Bronchial epithelial cell (primary cell): ENCODE results near the gene MYO1E. TPM values are rescaled to one million over a fixed set of nuclear protein-coding genes. Genes with fewer than 3 reads are reported as not detected.
"Not testable (repeated sequence)": the region's sequence is repeated elsewhere in the genome, so short reads cannot be mapped to it uniquely, and the experiment has no call there.

Experiments
- DNase-seq: peaks from one replicate; pipeline ENCODE4 v3.0.0-alpha.2; 2010; ENCODE audit warnings: low read depth
- FAIRE-seq: peaks from 2 replicates; lab custom pipeline; 2011; peaks lifted over from hg19 to GRCh38; lab: Jason Lieb, UNC
- H3K27me3 ChIP-seq: 2 replicates; pipeline ENCODE4 v1.5.1; 2011; ENCODE audit warnings: low read length; ENCODE audit not compliant: control insufficient read depth, insufficient read depth
- H3K36me3 ChIP-seq: 2 replicates; pipeline ENCODE4 v1.5.1; 2011; ENCODE audit warnings: low read length; ENCODE audit not compliant: control insufficient read depth, insufficient read depth
- H3K4me3 ChIP-seq: 2 replicates; pipeline ENCODE4 v1.5.1; 2011; ENCODE audit warnings: mild to moderate bottlenecking, low read depth, low read length, control low read depth
- CTCF ChIP-seq: IDR thresholded peaks from 2 replicates; pipeline ENCODE4 v1.5.1; 2011; ENCODE audit warnings: mild to moderate bottlenecking, moderate library complexity, low read length, control low read depth, inconsistent platforms; ENCODE audit not compliant: insufficient read depth, severe bottlenecking
- total RNA-seq: library from RNA; depleted of rRNA; stranded (reverse); fragments of >200 nt; gene quantifications from 2 replicates; pipeline ENCODE4 v1.2.1, GENCODE V29; 2014

MYO1E gene
- total RNA-seq, 1 donor from 2014 or later, result 71.9 TPM

- no peak overlapping the region for H3K4me3 ChIP-seq
- DNase-seq (no peak), FAIRE-seq (no peak)
- no peaks in the 10 kb centered on the region for H3K36me3 ChIP-seq
- no peaks in the 10 kb centered on the region for H3K27me3 ChIP-seq
- no peak for TF ChIP-seq CTCF
Measured at GRCh38 chr15:59401824-59402569, 29.3 kb upstream of the MYO1E start.

DNA sequence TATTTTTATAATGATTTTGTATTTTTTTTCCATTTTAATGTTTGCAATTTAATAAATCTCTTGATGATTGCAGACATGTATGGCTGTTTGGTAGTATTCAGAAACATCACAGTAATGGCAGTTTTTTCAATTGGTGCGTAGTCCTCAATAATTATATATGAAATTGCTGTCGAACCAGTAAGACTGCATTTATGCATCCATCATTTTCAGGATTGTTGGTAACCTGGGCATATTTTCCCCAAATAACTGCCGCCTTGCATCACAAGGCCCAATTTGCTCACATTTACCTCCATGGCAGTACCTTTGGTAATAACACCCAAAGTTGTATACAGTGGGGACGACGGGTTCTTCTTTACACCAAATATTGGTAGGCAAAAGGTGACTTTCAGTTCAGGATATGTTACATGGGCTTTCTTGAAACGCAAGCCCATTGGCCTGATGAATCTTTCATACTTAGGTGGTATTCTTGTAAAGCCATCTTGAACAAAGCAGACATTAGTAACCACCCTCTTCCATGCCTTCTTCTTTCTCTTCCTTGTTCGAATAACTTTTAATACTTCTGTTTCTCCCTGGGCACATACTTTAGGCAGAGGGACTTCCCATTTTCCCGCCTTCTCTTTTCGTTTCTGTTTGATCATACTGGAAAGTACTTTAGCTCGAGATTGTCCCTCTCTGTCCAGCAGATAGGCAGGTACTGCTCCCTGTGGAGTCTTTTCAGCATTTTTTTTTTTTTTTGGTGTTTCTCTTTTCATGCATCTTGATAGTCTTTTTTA is 28.6 kb upstream of the MYO1E start:
- DNase-seq, FAIRE-seq, H3K27me3 ChIP-seq, H3K36me3 ChIP-seq, H3K4me3 ChIP-seq: not testable (repeated sequence)

DNA sequence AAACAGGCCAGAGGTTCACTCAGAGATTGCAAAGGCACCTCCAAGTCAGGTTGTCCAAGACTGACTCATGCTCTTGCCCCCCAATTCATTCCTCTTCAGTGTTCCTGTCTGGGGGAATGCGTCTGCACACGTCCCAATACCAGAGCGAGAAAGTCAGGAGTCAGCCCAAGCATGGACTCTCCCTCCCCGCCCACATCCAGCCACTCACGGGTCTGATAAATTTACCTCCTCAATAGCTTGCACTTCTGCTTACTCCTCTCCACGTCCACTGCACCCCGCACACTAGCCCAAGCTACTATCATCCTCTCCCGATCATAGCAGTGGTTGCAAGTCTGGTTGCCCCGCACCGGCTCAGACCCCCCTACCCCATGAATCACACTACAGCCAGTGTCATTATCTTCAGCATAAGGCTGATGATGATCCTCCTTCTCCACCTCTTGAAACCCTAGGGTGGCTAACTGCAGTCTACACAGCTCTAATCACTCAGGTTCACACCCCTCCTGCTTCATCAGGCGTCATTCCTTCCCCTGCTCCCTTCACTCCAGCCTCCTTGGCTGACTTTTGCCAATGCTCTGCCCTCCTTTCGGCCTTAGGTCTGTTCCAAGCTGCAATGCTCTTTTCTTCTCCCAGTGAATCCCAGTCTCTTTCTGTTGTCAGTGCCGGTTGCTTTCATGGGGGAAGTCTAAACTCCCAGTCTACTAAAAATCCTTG is 27.6 kb upstream of the MYO1E start:
- H3K4me3 ChIP-seq, result no peak overlapping the region
- no peak for TF ChIP-seq CTCF
- peak; percentile 67 for DNase-seq
- H3K36me3 ChIP-seq, result no peaks in the 10 kb centered on the region
- FAIRE-seq, result peak; percentile 7
- no peaks in the 10 kb centered on the region for H3K27me3 ChIP-seq

DNA sequence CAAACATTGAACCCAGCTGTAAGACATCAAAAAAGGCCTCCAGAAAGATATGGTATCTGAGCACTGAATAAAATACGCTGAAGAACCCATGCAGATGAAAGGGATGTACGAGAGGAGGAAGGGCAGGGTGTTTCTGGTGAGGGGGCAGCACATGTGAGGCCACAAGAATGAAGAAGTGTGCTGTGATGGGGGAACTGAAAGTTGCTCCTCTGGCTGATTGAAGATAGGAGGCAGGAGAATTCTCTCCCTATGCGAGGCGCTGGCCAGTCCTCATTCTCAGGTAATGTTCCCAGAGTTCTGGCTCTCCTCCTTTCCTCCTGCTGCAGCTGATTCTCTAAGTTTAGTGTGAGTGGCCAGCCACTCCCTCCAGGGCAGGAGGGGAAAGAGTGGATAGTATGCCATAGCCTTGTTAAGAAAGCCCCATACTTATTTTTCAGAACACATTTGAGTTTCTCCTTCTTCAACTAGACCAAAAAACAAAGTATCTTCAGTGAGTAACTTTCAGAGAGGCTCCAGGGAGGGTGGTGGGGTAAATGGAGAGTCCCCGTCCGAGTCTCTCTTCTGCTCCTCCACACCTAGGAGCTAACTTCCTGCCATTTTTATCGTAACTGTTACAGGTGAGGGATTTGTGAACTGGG is 26.9 kb upstream of the MYO1E start:
- no peak for FAIRE-seq
- TF ChIP-seq CTCF, result no peak
- Histone ChIP-seq H3K4me3 (no peak overlapping the region), H3K36me3 (no peaks in the 10 kb centered on the region), H3K27me3 (no peaks in the 10 kb centered on the region)
- DNase-seq, result no peak

DNA sequence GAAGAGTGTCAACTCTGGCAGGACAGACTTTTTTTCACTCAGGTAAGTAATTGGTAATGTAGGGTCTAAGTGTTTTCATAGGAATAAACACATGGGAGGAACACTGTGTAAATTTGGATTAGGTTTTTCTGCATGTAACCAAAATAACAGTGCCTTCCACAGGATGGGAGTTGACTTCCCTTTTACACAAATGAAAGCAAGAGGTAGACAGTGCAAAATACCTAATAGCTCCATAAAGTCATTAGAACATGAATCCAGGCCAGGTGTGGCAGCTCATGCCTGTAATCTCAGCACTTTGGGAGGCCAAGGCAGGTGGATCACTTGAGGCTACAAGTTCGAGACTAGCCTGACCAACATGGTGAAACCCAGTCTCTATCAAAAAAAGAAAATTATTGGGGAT is 25.5 kb upstream of the MYO1E start:
- H3K36me3 ChIP-seq, result no peaks in the 10 kb centered on the region
- DNase-seq, result no peak
- no peak for FAIRE-seq
- no peak for TF ChIP-seq CTCF
- H3K4me3 ChIP-seq, result no peak overlapping the region
- H3K27me3 ChIP-seq, result no peaks in the 10 kb centered on the region
